Natural killer cell treated with Interleukin-12 subunit alpha and Interleukin-12 subunit beta and Interleukin-15 and Interleukin-18, amount 100 ng/mL, for 72 hours (primary cell): ENCODE measurements around the gene HLA-E. TPM values are rescaled to one million over a fixed set of nuclear protein-coding genes. Genes with fewer than 3 reads are reported as not detected.
A peak's percentile ranks its signal among the peaks of the same experiment; 100 is the strongest.
"Not testable (repeated sequence)": the region's sequence is repeated elsewhere in the genome, so short reads cannot be mapped to it uniquely, and the experiment has no call there.

Source experiments
- ATAC-seq, 2 donors: fragments of 150-1000 bp; cut with Tn5 transposase in 1 of 2; sonication (Bioruptor Pico), chemical (Tn5 transposase) in 1 of 2; 2 replicates each; pipeline ENCODE4 v1.10.0; 2021
- DNase-seq: peaks from one replicate; pipeline ENCODE4 v3.0.0; 2022; ENCODE audit warnings: low spot score
- H3K27ac Mint-ChIP-seq, 2 donors: 1 replicate in 1 of 2; 2 replicates in 1 of 2; pipeline ENCODE4 v1.8.0; 2022; ENCODE audit warnings: mixed read lengths in 2 of 2, mild to moderate bottlenecking in 1 of 2, moderate library complexity in 1 of 2
- H3K27me3 Mint-ChIP-seq, 2 donors: 1 replicate in 1 of 2; 2 replicates in 1 of 2; pipeline ENCODE4 v1.8.0; 2022; ENCODE audit warnings: mixed read lengths in 2 of 2
- H3K36me3 Mint-ChIP-seq: one replicate; pipeline ENCODE4 v1.8.0; 2022; ENCODE audit warnings: mixed read lengths
- H3K4me1 Mint-ChIP-seq, 2 donors: 1 replicate in 1 of 2; 2 replicates in 1 of 2; pipeline ENCODE4 v1.8.0; 2022; ENCODE audit warnings: low read depth in 2 of 2, mixed read lengths in 2 of 2, mild to moderate bottlenecking in 1 of 2
- H3K4me3 Mint-ChIP-seq: one replicate; pipeline ENCODE4 v1.8.0; 2022; ENCODE audit warnings: mixed read lengths
- H3K9me3 Mint-ChIP-seq: 2 replicates; pipeline ENCODE4 v1.8.0; 2022; ENCODE audit warnings: mixed read lengths
- total RNA-seq, 2 donors: library from RNA; stranded (reverse); gene quantifications; one replicate each; pipeline ENCODE4 v1.2.3, GENCODE V29; 2022

Gene HLA-E
- total RNA-seq, 2 donors from 2014 or later = 355 to 567 TPM

DNA sequence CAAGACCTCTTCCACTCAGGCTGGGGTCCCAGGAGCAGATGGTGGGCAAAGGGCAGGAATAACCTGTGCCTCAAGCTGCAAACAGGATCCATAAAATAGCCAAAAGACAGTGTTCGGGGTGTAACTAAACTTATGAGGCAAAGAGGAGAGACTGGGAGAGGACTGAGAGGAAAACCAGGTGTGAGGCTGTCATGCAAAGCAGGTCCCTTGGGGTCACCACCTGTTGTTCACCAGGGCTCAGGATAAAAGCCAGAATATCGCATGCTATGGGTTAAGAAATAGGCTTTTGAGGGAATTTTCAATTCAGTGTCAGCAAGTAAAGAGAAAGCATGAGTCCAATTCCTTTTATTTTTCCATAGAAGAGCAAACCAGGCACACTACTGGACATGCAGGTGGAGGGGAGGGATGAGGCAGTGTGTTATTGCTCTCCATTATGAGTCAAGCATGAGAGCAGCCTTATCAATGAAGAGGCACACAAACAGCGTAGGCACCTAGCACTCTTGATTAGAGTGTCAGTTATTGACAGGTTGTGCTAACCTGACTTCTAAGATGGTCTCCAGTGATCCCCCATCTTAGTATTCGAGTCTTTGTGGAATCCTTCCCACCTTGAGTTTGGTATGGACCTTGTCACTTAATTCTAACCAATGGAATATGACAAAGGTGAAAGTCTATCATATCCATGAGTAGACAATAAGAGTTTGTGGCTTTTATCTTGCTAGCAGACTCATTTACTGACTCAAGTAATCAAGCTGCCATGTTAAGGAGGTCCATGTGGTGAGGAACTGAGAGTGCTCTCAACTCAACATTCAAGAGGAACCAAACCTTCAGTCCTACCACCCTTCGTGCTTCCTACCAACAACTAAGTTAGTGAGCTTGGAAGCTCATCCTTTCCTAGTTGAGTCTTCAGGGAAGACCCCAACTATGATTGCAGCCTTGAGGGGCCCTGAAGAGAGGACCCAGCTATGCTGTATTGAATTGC is 18.8 kb downstream of the HLA-E start:
- Mint-ChIP-seq H3K36me3 (no peaks in the 10 kb centered on the region), H3K4me1 (peaks cover 48 to 49% of the 10 kb centered on the region in 2 donors), H3K9me3 (no peaks in the 10 kb centered on the region), H3K27ac (peak overlapping the region; percentile 93), H3K27me3 (no peaks in the 10 kb centered on the region), H3K4me3 (peak overlapping the region; percentile 73)
- no peak for DNase-seq
- ATAC-seq = peak in 1 of 2 donors; percentile 58

DNA sequence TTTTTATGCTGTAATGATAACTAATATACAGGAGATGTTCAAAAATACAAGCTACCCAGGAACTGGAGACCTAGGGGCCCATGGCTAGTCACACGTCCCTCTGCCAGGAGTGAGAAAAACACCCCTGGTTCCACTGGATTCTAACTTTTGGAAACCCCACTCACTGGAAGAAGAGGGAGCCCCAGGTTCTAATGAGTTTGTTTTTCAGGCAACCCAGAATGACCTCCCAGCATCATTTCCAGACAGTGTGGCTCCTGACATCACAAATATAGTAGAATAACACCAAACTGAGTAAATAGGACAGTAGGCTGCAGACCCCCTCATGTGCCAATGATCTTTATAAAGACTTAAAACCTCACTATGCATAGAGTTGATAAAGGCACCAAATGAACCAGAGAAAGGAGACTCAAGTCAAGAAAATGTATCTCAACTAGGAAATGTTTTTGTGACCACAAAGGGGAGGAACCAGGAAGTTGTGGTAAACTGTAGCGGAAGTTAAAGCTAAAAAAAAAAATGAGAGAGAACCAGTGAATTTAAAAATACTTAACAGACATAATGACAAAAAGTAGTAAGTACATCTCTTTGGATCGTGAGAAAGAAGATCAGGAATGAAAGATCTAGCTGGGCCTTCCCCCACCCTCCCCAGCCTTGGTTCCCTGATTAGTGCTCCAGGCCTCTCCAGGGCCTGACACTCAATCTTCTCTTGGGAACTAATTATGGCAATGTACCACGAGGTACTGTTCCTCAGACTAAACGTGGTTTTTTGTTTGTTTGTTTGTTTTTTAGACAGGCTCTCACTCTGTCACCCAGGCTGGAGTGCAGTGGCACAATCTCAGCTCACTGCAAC is 19.8 kb downstream of the HLA-E start:
- peak; percentile 84 to 85 for ATAC-seq
- Mint-ChIP-seq H3K4me3 (peak overlapping the region; percentile 73), H3K4me1 (peaks cover 45 to 49% of the 10 kb centered on the region in 2 donors), H3K9me3 (no peaks in the 10 kb centered on the region), H3K27ac (peak overlapping the region; percentile 93), H3K36me3 (no peaks in the 10 kb centered on the region), H3K27me3 (no peaks in the 10 kb centered on the region)
- no peak for DNase-seq

DNA sequence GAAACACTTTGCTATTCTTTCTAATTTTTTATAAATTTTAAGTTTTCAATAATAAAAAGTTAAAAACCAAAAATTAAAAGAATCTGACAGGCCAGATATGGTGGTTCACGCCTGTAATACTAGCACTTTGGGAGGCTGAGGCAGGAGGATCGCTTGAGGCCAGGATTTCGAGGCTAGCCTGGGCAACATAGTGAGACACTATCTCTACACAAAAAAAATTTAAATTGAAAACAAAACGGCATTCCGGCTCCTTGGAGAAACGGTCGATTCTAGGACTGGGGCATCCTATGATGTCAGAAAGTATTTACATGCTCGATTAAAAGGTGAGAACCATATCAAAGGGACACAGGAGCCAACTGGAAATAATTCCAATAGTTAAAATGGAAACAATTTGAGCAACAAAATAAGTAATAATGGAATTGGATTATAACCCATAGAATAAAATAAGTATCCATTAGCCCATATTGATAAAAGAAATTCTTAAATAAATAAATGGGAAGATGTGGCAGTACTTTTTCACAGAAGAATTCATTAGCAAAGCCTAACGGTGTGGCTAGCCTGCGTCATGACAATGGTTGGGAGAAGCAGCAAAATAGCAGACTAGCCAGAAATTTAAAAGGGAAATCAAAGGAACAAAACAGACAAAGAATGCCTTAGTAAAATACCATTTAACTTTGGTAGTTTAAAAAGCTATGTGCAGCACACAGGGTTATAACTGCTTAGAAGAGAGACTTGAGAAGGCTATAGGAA is 21.3 kb downstream of the HLA-E start:
- Mint-ChIP-seq H3K4me1 (peaks cover 55 to 60% of the 10 kb centered on the region in 2 donors), H3K4me3 (peak overlapping the region; percentile 53), H3K36me3 (no peaks in the 10 kb centered on the region), H3K27ac (peak overlapping the region; percentile 93), H3K9me3 (no peaks in the 10 kb centered on the region), H3K27me3 (no peaks in the 10 kb centered on the region)
- DNase-seq (no peak), ATAC-seq (no peak)

DNA sequence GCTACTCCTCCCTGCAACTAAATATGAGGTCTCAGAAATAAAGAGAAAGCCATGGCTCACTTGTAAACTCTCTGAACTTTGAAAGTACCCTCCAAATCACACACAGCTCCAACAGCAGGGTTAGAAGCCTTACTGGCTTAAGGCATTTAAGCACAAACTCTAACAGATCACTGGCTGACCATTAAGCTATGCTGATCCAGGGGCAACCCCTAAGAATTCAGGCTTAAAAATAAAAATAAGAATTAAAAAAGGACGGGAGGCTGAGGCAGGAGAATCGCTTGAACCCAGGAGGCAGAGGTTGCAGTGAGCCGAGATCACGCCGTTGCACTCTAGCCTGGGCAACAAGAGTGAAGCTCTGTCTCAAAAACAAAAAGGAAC is 21.8 kb downstream of the HLA-E start:
- peak overlapping the region; percentile 93 for H3K27ac Mint-ChIP-seq

DNA sequence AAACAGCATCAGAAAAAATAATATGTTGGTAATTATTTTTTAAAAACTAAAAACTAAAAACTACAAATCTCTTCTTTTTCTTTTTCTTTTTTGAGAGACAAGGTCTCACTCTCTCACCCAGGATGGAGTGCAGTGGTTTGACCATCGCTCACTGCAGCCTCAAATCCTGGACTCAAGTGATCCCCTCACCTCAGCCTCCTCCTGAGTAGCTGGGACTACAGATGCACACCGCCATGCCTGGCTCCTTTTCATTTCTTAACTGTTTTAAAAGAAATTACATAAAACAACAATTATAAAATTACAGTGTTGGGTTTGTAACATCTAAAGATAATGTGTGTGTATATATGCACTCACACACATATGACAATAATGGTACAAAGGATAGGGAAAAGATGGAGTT is 24.1 kb downstream of the HLA-E start:
- Mint-ChIP-seq H3K36me3 (no peaks in the 10 kb centered on the region), H3K4me1 (peaks cover 48 to 58% of the 10 kb centered on the region in 2 donors), H3K4me3 (no peak overlapping the region), H3K27me3 (no peaks in the 10 kb centered on the region), H3K9me3 (no peaks in the 10 kb centered on the region), H3K27ac (peak overlapping the region in 1 of 2 donors; percentile 99)
- DNase-seq (no peak), ATAC-seq (no peak)

More for the DNA sequence above, 21.8 kb downstream of the HLA-E start:
- DNase-seq = no peak
- ATAC-seq = no peak
- Mint-ChIP-seq H3K4me1 (peaks cover 55 to 63% of the 10 kb centered on the region in 2 donors), H3K27me3 (no peaks in the 10 kb centered on the region), H3K36me3 (no peaks in the 10 kb centered on the region), H3K9me3 (no peaks in the 10 kb centered on the region), H3K4me3 (peak overlapping the region; percentile 53)

DNA sequence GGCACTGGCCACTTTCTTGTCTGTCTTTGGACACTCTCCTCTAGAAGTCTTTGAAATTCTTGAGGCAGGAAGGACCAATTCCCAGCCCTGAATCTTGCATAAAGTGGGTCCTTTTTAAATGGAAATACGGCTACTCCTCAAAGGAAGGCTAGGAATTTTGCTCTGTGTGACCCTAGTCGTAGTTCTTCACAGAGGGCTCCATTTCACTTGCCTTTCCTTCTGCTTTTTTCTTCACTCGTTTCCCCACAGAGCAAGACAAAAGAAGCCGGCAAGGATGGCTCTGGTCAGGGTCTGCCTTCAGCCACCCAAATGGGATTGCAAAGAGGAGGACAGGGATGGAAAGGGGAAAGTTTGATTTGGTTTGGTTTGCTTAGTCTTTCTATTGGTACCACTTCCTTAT is 25.8 kb downstream of the HLA-E start:
- H3K36me3 Mint-ChIP-seq = no peaks in the 10 kb centered on the region
- H3K9me3 Mint-ChIP-seq = no peaks in the 10 kb centered on the region
- no peak for ATAC-seq
- peak overlapping the region; percentile 97 to 99 for H3K27ac Mint-ChIP-seq
- peaks cover 45 to 50% of the 10 kb centered on the region in 2 donors for H3K4me1 Mint-ChIP-seq
- no peaks in the 10 kb centered on the region for H3K27me3 Mint-ChIP-seq
- DNase-seq = no peak
- H3K4me3 Mint-ChIP-seq = peak overlapping the region; percentile 94

DNA sequence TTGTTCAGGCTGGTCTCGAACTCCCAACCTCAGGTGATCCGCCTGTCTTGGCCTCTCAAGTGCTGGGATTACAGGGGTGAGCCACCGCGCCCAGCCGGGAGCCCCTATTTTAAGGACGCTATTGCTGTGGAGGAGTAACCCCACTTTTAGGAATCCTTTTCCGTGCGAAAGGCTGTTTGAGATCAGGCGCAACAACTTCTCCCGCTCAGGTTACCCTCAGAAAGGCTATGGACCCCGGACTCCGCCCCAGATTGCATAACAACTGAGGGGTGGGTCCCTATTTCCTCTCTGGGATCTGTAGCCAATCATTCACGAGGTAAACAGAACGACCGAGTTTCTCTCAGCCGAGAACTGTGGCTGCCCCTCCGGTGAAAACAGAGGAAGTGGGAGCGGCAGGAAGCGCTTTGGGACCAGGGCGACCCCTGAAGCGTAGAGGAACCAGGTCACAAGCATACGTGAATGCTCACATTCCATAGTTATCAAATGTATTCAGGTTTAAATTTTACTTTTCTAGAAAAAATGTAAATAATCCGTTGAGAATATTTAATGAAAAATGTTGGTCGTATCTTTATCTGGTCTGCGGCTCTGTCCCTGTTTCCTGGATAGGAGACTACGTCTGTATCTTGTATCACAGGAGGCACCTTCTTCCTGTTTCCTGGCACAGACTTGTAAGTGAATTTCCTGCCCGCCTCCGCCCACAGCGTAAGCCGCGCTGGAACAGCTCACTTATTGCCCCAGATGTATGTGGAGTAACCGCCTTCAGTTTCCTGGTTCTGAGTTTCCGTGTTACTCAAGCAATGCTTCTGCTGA is 26.8 kb downstream of the HLA-E start:
- no peaks in the 10 kb centered on the region for H3K27me3 Mint-ChIP-seq
- DNase-seq (peak; percentile 95), ATAC-seq (peak; percentile 94)
- peak overlapping the region; percentile 97 to 99 for H3K27ac Mint-ChIP-seq
- no peaks in the 10 kb centered on the region for H3K9me3 Mint-ChIP-seq
- peak overlapping the region; percentile 94 for H3K4me3 Mint-ChIP-seq
- peaks cover 39 to 43% of the 10 kb centered on the region in 2 donors for H3K4me1 Mint-ChIP-seq
- H3K36me3 Mint-ChIP-seq = no peaks in the 10 kb centered on the region

DNA sequence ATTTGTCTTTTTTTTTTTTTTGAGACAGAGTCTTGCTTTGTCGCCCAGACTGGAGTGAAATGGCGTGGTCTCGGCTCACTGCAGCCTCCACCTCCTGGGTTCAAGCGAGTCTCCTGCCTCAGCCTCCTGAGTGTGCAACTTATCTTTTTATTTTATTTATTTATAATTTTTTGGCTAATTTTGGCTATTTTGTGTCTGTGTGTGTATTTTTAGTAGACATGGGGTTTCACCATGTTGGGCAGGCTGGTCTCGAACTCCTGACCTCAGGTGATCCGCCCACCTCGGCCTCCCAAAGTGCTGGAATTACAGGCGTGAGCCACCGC is 27.4 kb downstream of the HLA-E start:
- Mint-ChIP-seq H3K27ac (peak overlapping the region; percentile 97 to 99), H3K4me3 (peak overlapping the region; percentile 94), H3K4me1 (peaks cover 33 to 39% of the 10 kb centered on the region in 2 donors)
- DNase-seq, H3K27me3 Mint-ChIP-seq, H3K36me3 Mint-ChIP-seq, H3K9me3 Mint-ChIP-seq, ATAC-seq: not testable (repeated sequence)

DNA sequence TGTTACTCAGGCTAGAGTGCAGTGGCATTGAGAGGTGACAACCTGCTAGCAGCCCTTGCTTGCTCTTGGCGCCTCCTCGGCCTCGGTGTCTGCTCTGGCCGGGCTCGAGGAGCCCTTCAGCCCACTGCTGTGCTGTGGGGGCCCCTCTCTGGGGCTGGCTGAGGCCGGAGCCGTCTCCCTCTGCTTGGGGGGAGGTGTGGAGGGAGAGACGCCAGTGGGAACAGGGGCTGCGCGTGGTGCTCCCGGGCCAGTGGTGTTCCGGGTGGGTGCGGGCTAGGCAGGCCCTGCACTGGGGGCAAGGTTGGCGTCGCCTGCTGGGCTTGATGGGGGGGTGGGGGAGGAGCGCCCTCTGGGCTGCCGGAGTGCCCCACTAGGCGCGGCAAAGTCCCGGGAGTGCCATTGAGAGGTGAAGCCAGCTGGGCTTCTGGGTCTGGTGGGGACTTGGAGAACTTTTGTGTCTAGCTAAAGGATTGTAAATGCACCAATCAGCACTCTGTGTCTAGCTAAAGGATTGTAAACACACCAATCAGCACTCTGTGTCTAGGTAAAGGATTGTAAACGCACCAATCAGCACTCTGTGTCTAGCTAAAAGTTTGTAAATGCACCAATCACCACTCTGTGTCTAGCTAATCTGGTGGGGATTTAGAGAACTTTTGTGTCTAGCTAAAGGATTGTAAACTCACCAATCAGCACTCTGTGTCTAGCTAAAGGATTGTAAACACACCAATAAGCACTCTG is 28.6 kb downstream of the HLA-E start:
- not testable (repeated sequence) for DNase-seq, H3K27me3 Mint-ChIP-seq, H3K9me3 Mint-ChIP-seq, ATAC-seq
- Mint-ChIP-seq H3K4me3 (peak overlapping the region; percentile 36), H3K27ac (peak overlapping the region; percentile 60 to 99), H3K36me3 (peaks cover 11% of the 10 kb centered on the region), H3K4me1 (peaks cover 28 to 40% of the 10 kb centered on the region in 2 donors)

DNA sequence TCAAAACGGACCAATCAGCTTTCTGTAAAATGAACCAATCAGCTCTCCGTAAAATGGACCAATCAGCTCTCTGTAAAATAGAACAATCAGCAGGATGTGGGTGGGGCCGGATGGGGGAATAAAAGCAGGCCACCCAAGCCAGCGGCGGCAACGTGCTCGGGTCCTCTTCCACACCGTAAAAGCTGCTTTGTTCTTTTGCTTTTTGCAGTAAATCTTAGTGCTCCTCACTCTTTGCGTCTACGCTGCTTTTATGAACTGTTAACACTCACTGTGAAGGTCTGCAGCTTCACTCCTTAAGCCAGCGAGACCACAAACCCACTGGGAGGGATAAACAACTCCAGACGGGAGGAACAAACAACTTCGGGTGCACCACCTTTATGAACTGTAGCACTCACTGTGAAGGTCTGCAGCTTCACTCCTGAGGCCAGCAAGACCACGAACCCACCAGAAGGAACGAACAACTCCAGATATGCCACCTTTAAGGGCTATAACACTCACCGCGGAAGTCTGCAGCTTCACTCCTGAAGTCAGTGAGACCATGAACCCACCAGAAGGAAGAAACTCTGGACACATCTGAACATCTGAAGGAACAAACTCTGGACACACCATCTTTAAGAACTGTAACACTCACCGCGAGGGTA is 29.3 kb downstream of the HLA-E start:
- not testable (repeated sequence) for ATAC-seq, DNase-seq, H3K27me3 Mint-ChIP-seq, H3K9me3 Mint-ChIP-seq
- Mint-ChIP-seq H3K36me3 (peaks cover 16% of the 10 kb centered on the region), H3K4me1 (peaks cover 32 to 40% of the 10 kb centered on the region in 2 donors), H3K27ac (peak overlapping the region; percentile 60 to 81), H3K4me3 (peak overlapping the region; percentile 36)

DNA sequence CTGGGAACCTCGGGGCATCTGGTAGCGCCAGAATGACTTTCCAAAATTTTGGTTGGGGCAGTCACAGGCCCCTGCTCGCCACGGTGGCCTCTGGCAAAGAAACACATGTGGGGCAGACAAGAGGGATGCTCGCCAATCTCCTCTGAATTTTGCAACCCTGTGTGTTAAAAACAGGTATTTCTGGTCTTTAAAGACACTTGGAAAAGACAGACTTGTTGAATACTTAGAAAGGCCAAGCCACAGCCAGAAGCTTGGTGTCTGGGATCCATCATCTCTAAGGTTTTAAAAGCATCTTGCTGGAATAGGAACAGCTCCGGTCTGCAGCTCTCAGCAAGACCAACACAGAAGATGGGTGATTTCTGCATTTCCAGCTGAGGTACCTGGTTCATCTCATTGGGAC is 31.2 kb downstream of the HLA-E start:
- H3K4me3 Mint-ChIP-seq = no peak overlapping the region
- H3K27me3 Mint-ChIP-seq = no peaks in the 10 kb centered on the region
- H3K27ac Mint-ChIP-seq = peak overlapping the region in 1 of 2 donors; percentile 37
- ATAC-seq = no peak
- peaks cover 3% of the 10 kb centered on the region for H3K9me3 Mint-ChIP-seq
- H3K4me1 Mint-ChIP-seq = peaks cover 35 to 38% of the 10 kb centered on the region in 2 donors
- no peak for DNase-seq
- H3K36me3 Mint-ChIP-seq = peaks cover 19% of the 10 kb centered on the region

DNA sequence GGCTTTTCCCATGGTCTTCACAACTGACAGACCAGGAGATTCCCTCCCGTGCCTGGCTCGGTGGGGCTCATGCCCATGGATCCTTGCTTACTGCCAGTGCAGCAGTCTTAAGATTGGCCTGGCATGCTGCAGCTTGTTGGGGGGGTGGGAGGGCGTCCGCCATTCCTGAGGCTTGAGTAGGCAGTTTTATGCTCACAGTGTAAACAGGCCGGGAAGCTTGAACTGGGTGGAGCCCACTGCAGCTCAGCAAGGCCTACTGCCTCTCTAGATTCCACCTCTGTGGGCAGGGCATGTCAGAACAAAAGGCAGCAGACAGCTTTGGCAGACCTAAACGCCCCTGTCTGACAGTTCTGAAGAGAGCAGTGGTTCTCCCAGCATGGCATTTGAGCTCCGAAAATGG is 31.8 kb downstream of the HLA-E start:
- H3K36me3 Mint-ChIP-seq = peaks cover 19% of the 10 kb centered on the region
- not testable (repeated sequence) for ATAC-seq, H3K9me3 Mint-ChIP-seq, H3K4me3 Mint-ChIP-seq, H3K27me3 Mint-ChIP-seq, DNase-seq, H3K27ac Mint-ChIP-seq
- peaks cover 40% of the 10 kb centered on the region in 2 donors for H3K4me1 Mint-ChIP-seq
